MM.1S (cell line): ENCODE data around the gene KRT27.

Experiments
- DNase-seq: peaks from one replicate; pipeline ENCODE4 v3.0.0-alpha.2; 2015
- H2AFZ ChIP-seq: fragments of 300-600 bp; sonication (generic); 2 replicates; pipeline ENCODE4 v1.6.0; 2016; ENCODE audit warnings: antibody characterized with exemption, low read length
- H3F3A ChIP-seq: fragments of 300-600 bp; sonication (generic); 2 replicates; pipeline ENCODE4 v1.6.1; 2016; ENCODE audit warnings: mild to moderate bottlenecking, antibody characterized with exemption, low read length, moderate library complexity, mixed read lengths; ENCODE audit not compliant: insufficient read depth
- H3K27ac ChIP-seq: fragments of 300-600 bp; sonication (generic); 2 replicates; pipeline ENCODE4 v1.5.1; 2016; ENCODE audit warnings: mild to moderate bottlenecking, low read length
- H3K27me3 ChIP-seq: fragments of 300-600 bp; sonication (generic); replicated peaks from 2 replicates; pipeline ENCODE4 v1.6.0; 2016; ENCODE audit warnings: low read length; ENCODE audit not compliant: insufficient read depth
- H3K36me3 ChIP-seq: fragments of 300-600 bp; sonication (generic); replicated peaks from 2 replicates; pipeline ENCODE4 v1.6.1; 2016; ENCODE audit warnings: mild to moderate bottlenecking, low read length, mixed read lengths; ENCODE audit not compliant: insufficient read depth
- H3K4me1 ChIP-seq: fragments of 300-600 bp; sonication (generic); 2 replicates; pipeline ENCODE4 v1.6.1; 2016; ENCODE audit warnings: low read length, mixed read lengths
- H3K4me2 ChIP-seq: fragments of 300-600 bp; sonication (generic); 2 replicates; pipeline ENCODE4 v1.6.0; 2016; ENCODE audit warnings: low read depth, low read length
- H3K4me3 ChIP-seq: fragments of 300-600 bp; sonication (generic); 2 replicates; pipeline ENCODE4 v1.5.1; 2016; ENCODE audit warnings: low read length, mixed read lengths
- H3K79me2 ChIP-seq: fragments of 300-600 bp; sonication (generic); 2 replicates; pipeline ENCODE4 v1.6.1; 2016; ENCODE audit warnings: mixed run types, low read length, mixed read lengths
- H3K9ac ChIP-seq: fragments of 300-600 bp; sonication (generic); 2 replicates; pipeline ENCODE4 v1.6.1; 2016; ENCODE audit warnings: low read length, mixed read lengths
- H3K9me2 ChIP-seq: fragments of 300-600 bp; sonication (generic); replicated peaks from 2 replicates; pipeline ENCODE4 v1.6.1; 2016; ENCODE audit warnings: mild to moderate bottlenecking, low read length, mixed read lengths; ENCODE audit not compliant: insufficient read depth
- H3K9me3 ChIP-seq: fragments of 300-600 bp; sonication (generic); replicated peaks from 2 replicates; pipeline ENCODE4 v1.6.1; 2016; ENCODE audit warnings: mild to moderate bottlenecking, low read length, mixed read lengths; ENCODE audit not compliant: insufficient read depth
- H4K20me1 ChIP-seq: fragments of 300-600 bp; sonication (generic); 2 replicates; pipeline ENCODE4 v1.6.1; 2016; ENCODE audit warnings: mild to moderate bottlenecking, low read length, moderate library complexity, mixed read lengths; ENCODE audit not compliant: insufficient read depth
- CTCF ChIP-seq: fragments of 300-600 bp; sonication (generic); IDR thresholded peaks from 2 replicates; pipeline ENCODE4 v1.5.1; 2016; ENCODE audit warnings: antibody characterized with exemption, low read length, mixed read lengths
- EZH2 ChIP-seq: fragments of 300-600 bp; sonication (generic); optimal IDR thresholded peaks from 2 replicates; pipeline ENCODE3; 2017; ENCODE audit warnings: low read depth, mild to moderate bottlenecking, antibody characterized with exemption, low read length, mixed read lengths
- EZH2phosphoT487 ChIP-seq: fragments of 300-600 bp; sonication (generic); IDR thresholded peaks from 2 replicates; pipeline ENCODE4 v1.6.1; 2018; ENCODE audit warnings: antibody characterized with exemption, low read length

Gene KRT27

GRCh38 chr17:40778461-40778860, 3.9 kb downstream of the KRT27 start:
- Histone ChIP-seq H4K20me1 (no peaks in the 10 kb centered on the region), H3K27me3 (no peaks in the 10 kb centered on the region), H3K9ac (no peak overlapping the region), H3F3A (no peaks in the 10 kb centered on the region), H3K4me2 (no peak overlapping the region), H3K79me2 (no peaks in the 10 kb centered on the region), H3K9me2 (no peaks in the 10 kb centered on the region), H3K36me3 (no peaks in the 10 kb centered on the region), H3K9me3 (no peaks in the 10 kb centered on the region), H3K4me3 (no peak overlapping the region), H2AFZ (no peak overlapping the region), H3K27ac (no peak overlapping the region), H3K4me1 (no peaks in the 10 kb centered on the region)
- TF ChIP-seq EZH2 (no peak), EZH2phosphoT487 (no peak), CTCF (no peak)
- no peak for DNase-seq

- Histone ChIP-seq H3K4me3 (no peak overlapping the region), H3K27me3 (no peaks in the 10 kb centered on the region), H3K4me2 (no peak overlapping the region), H4K20me1 (no peaks in the 10 kb centered on the region), H3K9me2 (no peaks in the 10 kb centered on the region), H3F3A (no peaks in the 10 kb centered on the region), H3K9me3 (no peaks in the 10 kb centered on the region), H3K79me2 (no peaks in the 10 kb centered on the region), H2AFZ (no peak overlapping the region), H3K9ac (no peak overlapping the region), H3K4me1 (no peaks in the 10 kb centered on the region), H3K36me3 (no peaks in the 10 kb centered on the region), H3K27ac (no peak overlapping the region)
- TF ChIP-seq CTCF: no peak
- no peak for TF ChIP-seq EZH2phosphoT487
- TF ChIP-seq EZH2: no peak
- no peak for DNase-seq
These were observed 4.4 kb downstream of the KRT27 start for GRCh38 chr17:40777971-40778370.

GRCh38 chr17:40777459-40777858, 4.9 kb downstream of the KRT27 start:
- Histone ChIP-seq H2AFZ (no peak overlapping the region), H4K20me1 (no peaks in the 10 kb centered on the region), H3K27me3 (no peaks in the 10 kb centered on the region), H3F3A (no peaks in the 10 kb centered on the region), H3K9ac (no peak overlapping the region), H3K4me3 (no peak overlapping the region), H3K9me2 (no peaks in the 10 kb centered on the region), H3K79me2 (no peaks in the 10 kb centered on the region), H3K36me3 (no peaks in the 10 kb centered on the region), H3K4me2 (no peak overlapping the region), H3K27ac (no peak overlapping the region), H3K4me1 (no peaks in the 10 kb centered on the region), H3K9me3 (no peaks in the 10 kb centered on the region)
- no peak for DNase-seq
- no peak for TF ChIP-seq CTCF
- TF ChIP-seq EZH2phosphoT487: no peak
- TF ChIP-seq EZH2: no peak
